ENCODE results near the gene CASK. TPM values are rescaled to one million over a fixed set of nuclear protein-coding genes. Genes with fewer than 3 reads are reported as not detected.

Gene CASK
- total RNA-seq, 1 experiment from 2014 or later = 33.5 TPM

DNA sequence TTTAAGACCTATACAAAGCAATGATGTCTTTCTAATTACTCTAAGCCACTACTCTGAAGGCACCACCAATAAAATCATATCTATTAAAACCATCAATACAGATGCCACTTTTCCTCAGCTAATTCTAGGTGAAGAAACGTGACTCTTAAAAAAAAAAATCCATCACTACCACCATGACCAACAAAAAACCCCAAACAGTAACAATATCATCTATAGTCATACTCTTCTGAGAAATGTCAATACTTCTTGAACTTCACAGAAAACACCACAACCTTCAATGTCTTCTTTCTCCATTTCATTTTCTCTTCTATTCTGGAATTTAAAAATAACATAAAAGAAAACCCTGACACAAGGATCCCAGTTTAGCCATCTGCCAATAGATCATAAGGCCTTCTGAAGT, 35.7 kb downstream of the CASK start:
- ChIA-PET POLR2A (no interaction called here), CTCF (no interaction called here)
- Histone ChIP-seq H3K4me3 (ENCODE audit: low read depth in 2 of 2, low read length in 2 of 2) (no peak overlapping the region), H3K27ac (ENCODE audit: low read length) (no peak overlapping the region), H3K4me1 (ENCODE audit: control insufficient read depth, insufficient read depth, low read length) (peaks cover 2% of the 10 kb centered on the region; the same call in 1 of the 2 replicates), H3K9me3 (ENCODE audit: control insufficient read depth, insufficient read depth, low read depth, low read length) (no peaks in the 10 kb centered on the region), H3K36me3 (ENCODE audit: control insufficient read depth, insufficient read depth, low read length) (no peaks in the 10 kb centered on the region), H3K27me3 (ENCODE audit: control insufficient read depth, insufficient read depth, low read length) (no peaks in the 10 kb centered on the region)
- BruUV-seq (replicated peaks) = no TSS peak
- ATAC-seq = no peak
- no peak for DNase-seq (ENCODE audit: low read depth, low spot score)
- no peak for TF ChIP-seq REST (IDR thresholded peaks at IDR 0.05; ENCODE audit: insufficient read depth in 1 of 2, low read depth in 2 of 2, low read length in 1 of 2)
- in situ Hi-C loops (cut with HindIII; ENCODE audit: low pct_unique_long_range_greater_than_20kb, low sequenced_read_pairs) (no loop called here), intact Hi-C loops (cut with micrococcal nuclease; ENCODE audit: unreplicated experiment) (no loop called here)

GRCh38 chrX:41885724-41886123, 37.6 kb downstream of the CASK start:
- Histone ChIP-seq H3K4me3 (ENCODE audit: low read depth in 2 of 2, low read length in 2 of 2) (no peak overlapping the region), H3K4me1 (ENCODE audit: control insufficient read depth, insufficient read depth, low read length) (peaks cover 2% of the 10 kb centered on the region; the same call in 1 of the 2 replicates), H3K27me3 (ENCODE audit: control insufficient read depth, insufficient read depth, low read length) (no peaks in the 10 kb centered on the region), H3K9me3 (ENCODE audit: control insufficient read depth, insufficient read depth, low read depth, low read length) (no peaks in the 10 kb centered on the region), H3K27ac (ENCODE audit: low read length) (no peak overlapping the region), H3K36me3 (ENCODE audit: control insufficient read depth, insufficient read depth, low read length) (no peaks in the 10 kb centered on the region)
- CTCF ChIA-PET = no interaction called here
- in situ Hi-C loops (cut with HindIII; ENCODE audit: low pct_unique_long_range_greater_than_20kb, low sequenced_read_pairs) (no loop called here), intact Hi-C loops (cut with micrococcal nuclease; ENCODE audit: unreplicated experiment) (no loop called here)
- DNase-seq (ENCODE audit: low read depth, low spot score) (no peak), ATAC-seq (no peak)
- TF ChIP-seq, protein P1, sequence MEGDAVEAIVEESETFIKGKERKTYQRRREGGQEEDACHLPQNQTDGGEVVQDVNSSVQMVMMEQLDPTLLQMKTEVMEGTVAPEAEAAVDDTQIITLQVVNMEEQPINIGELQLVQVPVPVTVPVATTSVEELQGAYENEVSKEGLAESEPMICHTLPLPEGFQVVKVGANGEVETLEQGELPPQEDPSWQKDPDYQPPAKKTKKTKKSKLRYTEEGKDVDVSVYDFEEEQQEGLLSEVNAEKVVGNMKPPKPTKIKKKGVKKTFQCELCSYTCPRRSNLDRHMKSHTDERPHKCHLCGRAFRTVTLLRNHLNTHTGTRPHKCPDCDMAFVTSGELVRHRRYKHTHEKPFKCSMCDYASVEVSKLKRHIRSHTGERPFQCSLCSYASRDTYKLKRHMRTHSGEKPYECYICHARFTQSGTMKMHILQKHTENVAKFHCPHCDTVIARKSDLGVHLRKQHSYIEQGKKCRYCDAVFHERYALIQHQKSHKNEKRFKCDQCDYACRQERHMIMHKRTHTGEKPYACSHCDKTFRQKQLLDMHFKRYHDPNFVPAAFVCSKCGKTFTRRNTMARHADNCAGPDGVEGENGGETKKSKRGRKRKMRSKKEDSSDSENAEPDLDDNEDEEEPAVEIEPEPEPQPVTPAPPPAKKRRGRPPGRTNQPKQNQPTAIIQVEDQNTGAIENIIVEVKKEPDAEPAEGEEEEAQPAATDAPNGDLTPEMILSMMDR (IDR thresholded peaks at IDR 0.05) = no peak
- TF ChIP-seq POLR2AphosphoS5 (IDR thresholded peaks at IDR 0.05; ENCODE audit: low read depth, low read length) (no peak), TCF7L2 (IDR thresholded peaks at IDR 0.05; ENCODE audit: low read depth, low read length) (no peak), SIN3A (IDR thresholded peaks at IDR 0.05; ENCODE audit: borderline replicate concordance, insufficient read depth, low read depth, low read length) (no peak), REST (IDR thresholded peaks at IDR 0.05; ENCODE audit: insufficient read depth in 1 of 2, low read depth in 2 of 2, low read length in 1 of 2) (no peak)
- POLR2A ChIA-PET = interaction anchor here (0.6 kb wide), 1 partner anchor 883 kb away, joined by 7 read pairs; no protein-coding TSS in a partner anchor
- BruUV-seq (replicated peaks) = no TSS peak

Data from Panc1 (cell line).